HL-60 (cell line): Measurements from ENCODE around the gene CUTA.

Experiments
- DNase-seq, 2 experiments: peaks; one replicate each; pipeline ENCODE4 v3.0.0-alpha.2; 2010 to 2020; ENCODE audit warnings: low read depth in 1 of 2, low spot score in 1 of 2
- H3K27ac ChIP-seq: fragments of 250-450 bp; sonication (Bioruptor Pico); replicated peaks from 2 replicates; pipeline ENCODE4 v1.5.1; 2020; ENCODE audit warnings: mild to moderate bottlenecking, moderate library complexity
- H3K27me3 ChIP-seq: fragments of 250-450 bp; sonication (Bioruptor Pico); 2 replicates; pipeline ENCODE4 v1.5.1; 2021; ENCODE audit warnings: mild to moderate bottlenecking, moderate library complexity; ENCODE audit not compliant: insufficient read depth, poor library complexity, severe bottlenecking
- H3K4me3 ChIP-seq: replicated peaks from 2 replicates; pipeline ENCODE4 v1.5.1; 2011; ENCODE audit warnings: mild to moderate bottlenecking, control low read depth, low read length; ENCODE audit not compliant: insufficient read depth
- GABPA ChIP-seq: IDR thresholded peaks from 2 replicates; pipeline ENCODE4 v1.6.1; 2012; ENCODE audit warnings: low read depth
- POLR2AphosphoS5 ChIP-seq: IDR thresholded peaks from 2 replicates; pipeline ENCODE4 v1.6.1; 2012; ENCODE audit warnings: low read depth
- SPI1 ChIP-seq: IDR thresholded peaks from 2 replicates; pipeline ENCODE4 v1.6.1; 2012; ENCODE audit warnings: low read depth, mild to moderate bottlenecking, borderline replicate concordance
- TF ChIP-seq, protein P1 (sequence below): IDR thresholded peaks from 2 replicates; pipeline ENCODE4 v1.6.1; 2012; ENCODE audit warnings: low read depth; ENCODE audit not compliant: insufficient replicate concordance
- TF ChIP-seq, protein P2 (sequence below): IDR thresholded peaks from one replicate; pipeline ENCODE4 v1.5.1; 2011; ENCODE audit warnings: low read length, control low read depth, inconsistent platforms; ENCODE audit not compliant: insufficient read depth

CUTA gene

DNA sequence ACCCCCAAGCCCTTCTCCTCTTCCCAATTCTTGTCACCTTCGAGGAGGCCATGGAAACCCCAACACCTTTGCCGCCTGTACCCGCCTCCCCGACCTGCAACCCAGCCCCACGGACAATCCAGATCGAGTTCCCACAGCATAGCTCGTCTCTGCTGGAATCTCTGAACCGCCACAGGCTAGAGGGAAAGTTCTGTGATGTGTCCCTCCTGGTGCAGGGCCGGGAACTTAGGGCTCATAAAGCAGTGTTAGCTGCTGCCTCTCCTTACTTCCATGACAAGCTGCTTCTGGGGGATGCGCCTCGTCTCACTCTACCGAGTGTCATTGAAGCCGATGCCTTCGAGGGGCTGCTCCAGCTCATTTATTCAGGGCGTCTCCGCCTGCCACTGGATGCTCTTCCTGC, 37.1 kb upstream of the CUTA start:
- no peak for TF ChIP-seq GABPA
- TF ChIP-seq, protein P1, sequence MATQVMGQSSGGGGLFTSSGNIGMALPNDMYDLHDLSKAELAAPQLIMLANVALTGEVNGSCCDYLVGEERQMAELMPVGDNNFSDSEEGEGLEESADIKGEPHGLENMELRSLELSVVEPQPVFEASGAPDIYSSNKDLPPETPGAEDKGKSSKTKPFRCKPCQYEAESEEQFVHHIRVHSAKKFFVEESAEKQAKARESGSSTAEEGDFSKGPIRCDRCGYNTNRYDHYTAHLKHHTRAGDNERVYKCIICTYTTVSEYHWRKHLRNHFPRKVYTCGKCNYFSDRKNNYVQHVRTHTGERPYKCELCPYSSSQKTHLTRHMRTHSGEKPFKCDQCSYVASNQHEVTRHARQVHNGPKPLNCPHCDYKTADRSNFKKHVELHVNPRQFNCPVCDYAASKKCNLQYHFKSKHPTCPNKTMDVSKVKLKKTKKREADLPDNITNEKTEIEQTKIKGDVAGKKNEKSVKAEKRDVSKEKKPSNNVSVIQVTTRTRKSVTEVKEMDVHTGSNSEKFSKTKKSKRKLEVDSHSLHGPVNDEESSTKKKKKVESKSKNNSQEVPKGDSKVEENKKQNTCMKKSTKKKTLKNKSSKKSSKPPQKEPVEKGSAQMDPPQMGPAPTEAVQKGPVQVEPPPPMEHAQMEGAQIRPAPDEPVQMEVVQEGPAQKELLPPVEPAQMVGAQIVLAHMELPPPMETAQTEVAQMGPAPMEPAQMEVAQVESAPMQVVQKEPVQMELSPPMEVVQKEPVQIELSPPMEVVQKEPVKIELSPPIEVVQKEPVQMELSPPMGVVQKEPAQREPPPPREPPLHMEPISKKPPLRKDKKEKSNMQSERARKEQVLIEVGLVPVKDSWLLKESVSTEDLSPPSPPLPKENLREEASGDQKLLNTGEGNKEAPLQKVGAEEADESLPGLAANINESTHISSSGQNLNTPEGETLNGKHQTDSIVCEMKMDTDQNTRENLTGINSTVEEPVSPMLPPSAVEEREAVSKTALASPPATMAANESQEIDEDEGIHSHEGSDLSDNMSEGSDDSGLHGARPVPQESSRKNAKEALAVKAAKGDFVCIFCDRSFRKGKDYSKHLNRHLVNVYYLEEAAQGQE, result no peak
- peak overlapping the region; percentile 85 for H3K4me3 ChIP-seq
- no peak for DNase-seq
- H3K27me3 ChIP-seq, result no peaks in the 10 kb centered on the region
- no peak overlapping the region; the same call in 1 of the 2 replicates for H3K27ac ChIP-seq

DNA sequence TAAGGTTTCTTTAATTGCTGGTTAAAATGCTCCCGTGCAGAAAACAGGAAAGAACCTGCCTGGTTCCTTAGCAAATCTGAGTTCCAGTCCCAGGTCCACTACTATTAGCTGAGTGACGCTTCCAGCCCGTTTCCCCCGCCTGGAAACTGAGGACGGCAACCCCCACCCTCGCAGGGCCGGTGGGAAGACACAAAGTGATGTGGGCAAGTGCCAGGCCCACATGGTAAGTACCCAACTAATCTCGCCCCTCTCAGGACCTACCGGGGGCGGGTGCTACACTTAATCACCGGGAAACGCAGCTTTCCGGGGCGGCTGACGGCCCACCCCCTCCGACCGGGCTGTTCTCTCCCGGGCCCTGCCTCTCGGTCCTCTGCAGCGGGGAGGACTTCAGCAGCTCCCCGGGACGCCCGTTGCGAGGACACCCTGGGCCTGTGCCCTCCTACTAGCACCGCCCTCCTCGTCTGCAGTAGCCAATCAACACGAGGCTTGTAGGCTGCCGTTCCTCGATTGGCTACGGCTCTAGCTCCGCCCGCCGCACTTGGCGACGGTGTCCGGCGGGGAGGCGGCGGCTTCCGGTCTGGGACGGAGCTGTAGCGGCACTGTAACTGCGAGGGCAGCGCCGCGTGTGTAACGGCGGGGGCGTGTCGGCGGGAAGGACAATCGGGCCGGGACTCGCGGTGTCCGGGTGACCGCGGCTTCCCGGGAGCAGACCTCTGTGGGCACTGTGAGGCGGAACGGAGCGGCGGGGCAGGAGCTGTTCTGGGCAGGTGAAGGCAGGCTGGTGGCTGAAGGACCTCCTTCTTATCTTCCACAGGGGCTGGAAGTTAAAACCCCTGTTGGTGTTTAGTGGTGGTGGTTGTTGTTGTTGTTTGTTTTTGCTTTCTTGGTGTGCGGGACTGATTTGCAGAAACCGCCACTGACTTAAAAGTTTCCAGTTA, 36.4 kb upstream of the CUTA start, which contains the start of gene ZBTB9:
ZBTB9 (plus strand) TSS at position 568 of the 938 bp plus-strand sequence. CDS start 525 bp downstream, outside the sequence.
- Histone ChIP-seq H3K4me3 (peak within 1 kb of the TSS; percentile 85), H3K27me3 (no peaks in the 10 kb centered on the region), H3K27ac (peak within 1 kb of the TSS; percentile 69)
- TF ChIP-seq POLR2AphosphoS5, result peak; percentile 75
- TF ChIP-seq, protein P2, sequence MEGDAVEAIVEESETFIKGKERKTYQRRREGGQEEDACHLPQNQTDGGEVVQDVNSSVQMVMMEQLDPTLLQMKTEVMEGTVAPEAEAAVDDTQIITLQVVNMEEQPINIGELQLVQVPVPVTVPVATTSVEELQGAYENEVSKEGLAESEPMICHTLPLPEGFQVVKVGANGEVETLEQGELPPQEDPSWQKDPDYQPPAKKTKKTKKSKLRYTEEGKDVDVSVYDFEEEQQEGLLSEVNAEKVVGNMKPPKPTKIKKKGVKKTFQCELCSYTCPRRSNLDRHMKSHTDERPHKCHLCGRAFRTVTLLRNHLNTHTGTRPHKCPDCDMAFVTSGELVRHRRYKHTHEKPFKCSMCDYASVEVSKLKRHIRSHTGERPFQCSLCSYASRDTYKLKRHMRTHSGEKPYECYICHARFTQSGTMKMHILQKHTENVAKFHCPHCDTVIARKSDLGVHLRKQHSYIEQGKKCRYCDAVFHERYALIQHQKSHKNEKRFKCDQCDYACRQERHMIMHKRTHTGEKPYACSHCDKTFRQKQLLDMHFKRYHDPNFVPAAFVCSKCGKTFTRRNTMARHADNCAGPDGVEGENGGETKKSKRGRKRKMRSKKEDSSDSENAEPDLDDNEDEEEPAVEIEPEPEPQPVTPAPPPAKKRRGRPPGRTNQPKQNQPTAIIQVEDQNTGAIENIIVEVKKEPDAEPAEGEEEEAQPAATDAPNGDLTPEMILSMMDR, result no peak
- TF ChIP-seq GABPA, result peak; percentile 82
- DNase-seq, result peak; percentile 93 to 97

DNA sequence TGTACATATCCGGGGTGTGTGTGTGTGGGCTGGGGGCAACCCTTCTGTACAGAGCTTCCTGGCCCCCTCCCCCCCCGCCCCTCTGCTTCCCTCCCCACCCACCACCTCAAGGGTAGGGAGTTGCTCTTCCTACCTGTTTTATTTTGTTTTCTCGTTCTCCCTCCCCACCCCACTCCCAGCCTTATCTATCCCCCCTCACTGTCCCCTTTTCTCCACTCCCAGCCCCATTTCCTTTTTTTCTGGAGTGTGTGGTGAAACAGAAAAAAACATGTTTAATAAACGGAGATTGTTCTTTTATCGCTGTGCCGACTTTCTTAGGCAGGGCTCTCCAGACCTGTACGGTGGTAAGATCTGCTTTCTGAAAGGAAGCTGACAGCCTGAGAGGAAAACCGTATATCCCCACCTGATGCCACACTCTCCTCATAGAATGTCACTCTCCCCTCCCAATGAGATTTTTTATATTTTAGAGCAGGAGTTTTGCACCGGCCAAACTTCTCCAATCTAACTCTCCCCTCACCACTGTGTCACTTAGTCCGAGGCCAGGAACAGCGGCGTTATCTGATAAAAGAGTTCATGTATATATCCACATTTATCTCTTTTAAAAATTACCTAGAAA, 35.6 kb upstream of the CUTA start:
- DNase-seq, result peak in 1 of 2 experiments; percentile 11
- H3K27ac ChIP-seq, result peak overlapping the region; percentile 69
- H3K27me3 ChIP-seq, result no peaks in the 10 kb centered on the region
- TF ChIP-seq SPI1, result peak; percentile 45; the same call in 1 of the 2 replicates
- no peak for TF ChIP-seq POLR2AphosphoS5
- H3K4me3 ChIP-seq, result peak overlapping the region; percentile 85

DNA sequence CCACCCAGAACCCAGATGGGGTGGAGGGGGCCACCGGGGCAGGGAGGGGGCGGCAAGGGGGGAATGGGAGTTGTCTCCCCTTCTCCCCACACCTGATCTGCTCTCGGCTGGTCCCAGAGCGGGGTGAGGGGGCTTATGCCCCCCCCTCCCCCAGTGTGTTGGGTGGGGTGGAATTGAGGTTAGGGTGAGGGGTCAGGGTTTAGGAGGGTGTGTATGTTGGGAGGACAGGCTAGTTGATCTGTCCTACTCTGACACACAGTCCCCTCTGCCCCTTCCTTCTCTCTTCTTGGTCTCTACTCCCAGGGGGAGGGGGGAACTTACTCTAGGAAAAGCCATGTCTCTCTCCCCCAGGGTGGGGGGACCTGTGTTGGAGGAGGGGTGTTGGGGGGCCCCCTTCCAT, 34.6 kb upstream of the CUTA start:
- no peaks in the 10 kb centered on the region for H3K27me3 ChIP-seq
- TF ChIP-seq GABPA (no peak), SPI1 (no peak), POLR2AphosphoS5 (no peak)
- TF ChIP-seq, protein P1, result no peak
- TF ChIP-seq, protein P2, result no peak
- H3K27ac ChIP-seq, result no peak overlapping the region
- no peak overlapping the region for H3K4me3 ChIP-seq
- DNase-seq, result no peak
